ENCODE data around the gene NAV2. TPM values are rescaled to one million over a fixed set of nuclear protein-coding genes. Genes with fewer than 3 reads are reported as not detected.

NAV2 gene
- total RNA-seq, 1 donor from 2014 or later = 11.1 TPM

- Histone ChIP-seq H3K36me3 (ENCODE audit: control insufficient read depth, insufficient read depth, low read length) (no peaks in the 10 kb centered on the region), H3K4me3 (ENCODE audit: low read depth, low read length) (no peak overlapping the region), H3K27me3 (ENCODE audit: control insufficient read depth, insufficient read depth, low read length) (no peaks in the 10 kb centered on the region)
- FAIRE-seq (no peak), DNase-seq (ENCODE audit: low read depth) (no peak)
- no peak for TF ChIP-seq CTCF (IDR thresholded peaks at IDR 0.05; ENCODE audit: insufficient read depth, low read length, severe bottlenecking)
These were observed 268.5 kb downstream of the NAV2 start for GRCh38 chr11:19980957-19981669.

GRCh38 chr11:19982774-19983495 lies 270.3 kb downstream of the NAV2 start:
- FAIRE-seq (no peak), DNase-seq (ENCODE audit: low read depth) (peak; percentile 28)
- no peaks in the 10 kb centered on the region for H3K27me3 ChIP-seq (ENCODE audit: control insufficient read depth, insufficient read depth, low read length)
- no peak for TF ChIP-seq CTCF (IDR thresholded peaks at IDR 0.05; ENCODE audit: insufficient read depth, low read length, severe bottlenecking)
- no peak overlapping the region for H3K4me3 ChIP-seq (ENCODE audit: low read depth, low read length)
- no peaks in the 10 kb centered on the region for H3K36me3 ChIP-seq (ENCODE audit: control insufficient read depth, insufficient read depth, low read length)

- Histone ChIP-seq H3K27me3 (ENCODE audit: control insufficient read depth, insufficient read depth, low read length) (no peaks in the 10 kb centered on the region), H3K4me3 (ENCODE audit: low read depth, low read length) (no peak overlapping the region), H3K36me3 (ENCODE audit: control insufficient read depth, insufficient read depth, low read length) (no peaks in the 10 kb centered on the region)
- no peak for TF ChIP-seq CTCF (IDR thresholded peaks at IDR 0.05; ENCODE audit: insufficient read depth, low read length, severe bottlenecking)
- no peak for FAIRE-seq
- DNase-seq (ENCODE audit: low read depth) = no peak
These were observed 271.6 kb downstream of the NAV2 start for GRCh38 chr11:19984048-19984742.

- H3K36me3 ChIP-seq (ENCODE audit: control insufficient read depth, insufficient read depth, low read length) = no peaks in the 10 kb centered on the region
- DNase-seq (ENCODE audit: low read depth) = no peak
- no peak overlapping the region for H3K4me3 ChIP-seq (ENCODE audit: low read depth, low read length)
- H3K27me3 ChIP-seq (ENCODE audit: control insufficient read depth, insufficient read depth, low read length) = no peaks in the 10 kb centered on the region
- FAIRE-seq = no peak
- no peak for TF ChIP-seq CTCF (IDR thresholded peaks at IDR 0.05; ENCODE audit: insufficient read depth, low read length, severe bottlenecking)
These were observed 272.5 kb downstream of the NAV2 start for GRCh38 chr11:19985111-19985510.

- TF ChIP-seq CTCF (IDR thresholded peaks at IDR 0.05; ENCODE audit: insufficient read depth, low read length, severe bottlenecking) = no peak
- no peaks in the 10 kb centered on the region for H3K36me3 ChIP-seq (ENCODE audit: control insufficient read depth, insufficient read depth, low read length)
- no peak for DNase-seq (ENCODE audit: low read depth)
- no peak overlapping the region for H3K4me3 ChIP-seq (ENCODE audit: low read depth, low read length)
- FAIRE-seq = no peak
- H3K27me3 ChIP-seq (ENCODE audit: control insufficient read depth, insufficient read depth, low read length) = no peaks in the 10 kb centered on the region
These were observed 274.7 kb downstream of the NAV2 start for GRCh38 chr11:19987331-19987801.

All from bronchial epithelial cell (primary cell).